Loucy (cell line): ENCODE measurements around the gene XKR3.

Experiments used
- H2AFZ ChIP-seq: fragments of 200-600 bp; sonication (generic); 2 replicates; pipeline ENCODE4 v1.6.0; 2016; ENCODE audit warnings: antibody characterized with exemption, mild to moderate bottlenecking, low read length, moderate library complexity
- H3F3A ChIP-seq: fragments of 200-600 bp; 2 replicates; pipeline ENCODE4 v1.6.0; 2016; ENCODE audit warnings: antibody characterized with exemption, low read depth, mild to moderate bottlenecking
- H3K27me3 ChIP-seq: fragments of 200-600 bp; sonication (generic); 2 replicates; pipeline ENCODE4 v1.6.1; 2014; ENCODE audit warnings: low read length, mild to moderate bottlenecking; ENCODE audit not compliant: insufficient read depth, poor library complexity, severe bottlenecking
- H3K36me3 ChIP-seq: fragments of 200-600 bp; sonication (generic); 2 replicates; pipeline ENCODE4 v1.6.1; 2016; ENCODE audit warnings: low read length; ENCODE audit not compliant: insufficient read depth
- H3K4me1 ChIP-seq: fragments of 200-600 bp; sonication (generic); 2 replicates; pipeline ENCODE4 v1.5.1; 2014; ENCODE audit warnings: low read length, mild to moderate bottlenecking; ENCODE audit not compliant: insufficient read depth, poor library complexity, severe bottlenecking
- H3K4me2 ChIP-seq: fragments of 200-600 bp; sonication (generic); 2 replicates; pipeline ENCODE4 v1.6.0; 2014; ENCODE audit warnings: antibody characterized with exemption, low read length, low read depth, mild to moderate bottlenecking; ENCODE audit not compliant: poor library complexity, severe bottlenecking
- H3K4me3 ChIP-seq: fragments of 200-600 bp; sonication (generic); 2 replicates; pipeline ENCODE4 v1.5.1; 2014; ENCODE audit warnings: low read length, mild to moderate bottlenecking, mixed read lengths; ENCODE audit not compliant: poor library complexity, severe bottlenecking
- H3K79me2 ChIP-seq: fragments of 200-600 bp; sonication (generic); 2 replicates; pipeline ENCODE4 v1.6.1; 2014; ENCODE audit warnings: low read length; ENCODE audit not compliant: insufficient read depth
- H3K9ac ChIP-seq: fragments of 200-600 bp; sonication (generic); 2 replicates; pipeline ENCODE4 v1.6.0; 2014; ENCODE audit warnings: mild to moderate bottlenecking, low read depth, low read length, moderate library complexity; ENCODE audit not compliant: poor library complexity, severe bottlenecking
- H3K9me2 ChIP-seq: fragments of 200-600 bp; sonication (generic); replicated peaks from 2 replicates; pipeline ENCODE4 v1.6.1; 2016; ENCODE audit warnings: low read depth, low read length, mixed read lengths
- H3K9me3 ChIP-seq: fragments of 200-600 bp; sonication (generic); 2 replicates; pipeline ENCODE4 v1.6.1; 2014; ENCODE audit warnings: mild to moderate bottlenecking, antibody characterized with exemption, low read length, low read depth; ENCODE audit not compliant: insufficient read depth
- H4K20me1 ChIP-seq: fragments of 200-600 bp; sonication (generic); 2 replicates; pipeline ENCODE4 v1.6.0; 2014; ENCODE audit warnings: antibody characterized with exemption, low read length, mild to moderate bottlenecking; ENCODE audit not compliant: insufficient read depth, poor library complexity, severe bottlenecking
- EZH2phosphoT487 ChIP-seq: fragments of 200-600 bp; IDR thresholded peaks from 2 replicates; pipeline ENCODE4 v1.6.1; 2018; ENCODE audit warnings: antibody characterized with exemption, mild to moderate bottlenecking, moderate library complexity, borderline replicate concordance
- TF ChIP-seq, protein P1 (sequence below): fragments of 200-600 bp; sonication (generic); conservative IDR thresholded peaks from 2 replicates; pipeline ENCODE4 v1.5.1; 2014; ENCODE audit warnings: mild to moderate bottlenecking, antibody characterized with exemption, low read length

XKR3 gene

DNA sequence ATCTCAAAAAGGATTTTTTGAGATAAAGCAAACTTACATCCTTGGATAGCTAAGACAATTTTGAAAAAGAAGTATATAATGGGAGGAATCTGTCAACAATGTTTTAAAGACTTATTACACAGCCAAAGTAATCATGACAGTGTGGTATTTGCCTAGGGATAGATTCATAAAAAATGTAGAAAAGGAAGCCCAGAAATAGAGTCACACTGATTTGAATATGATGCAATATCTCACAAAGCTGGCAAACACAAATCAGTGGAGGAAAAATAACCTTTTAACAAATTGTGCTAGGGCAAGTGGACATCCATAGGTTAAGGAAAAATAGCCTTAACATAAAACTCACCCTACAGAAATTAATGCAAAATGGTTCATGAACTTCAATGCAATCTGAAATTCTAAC, 6.0 kb downstream of the XKR3 start:
- Histone ChIP-seq H4K20me1 (no peaks in the 10 kb centered on the region), H3K27me3 (no peaks in the 10 kb centered on the region), H3K9me3 (no peaks in the 10 kb centered on the region), H3K79me2 (no peaks in the 10 kb centered on the region), H3K9me2 (no peaks in the 10 kb centered on the region), H3K4me1 (peaks cover 6% of the 10 kb centered on the region), H3K9ac (no peak overlapping the region), H3K4me2 (no peak overlapping the region), H2AFZ (no peak overlapping the region), H3K4me3 (no peak overlapping the region), H3F3A (no peaks in the 10 kb centered on the region), H3K36me3 (no peaks in the 10 kb centered on the region)
- no peak for TF ChIP-seq EZH2phosphoT487
- TF ChIP-seq, protein P1, sequence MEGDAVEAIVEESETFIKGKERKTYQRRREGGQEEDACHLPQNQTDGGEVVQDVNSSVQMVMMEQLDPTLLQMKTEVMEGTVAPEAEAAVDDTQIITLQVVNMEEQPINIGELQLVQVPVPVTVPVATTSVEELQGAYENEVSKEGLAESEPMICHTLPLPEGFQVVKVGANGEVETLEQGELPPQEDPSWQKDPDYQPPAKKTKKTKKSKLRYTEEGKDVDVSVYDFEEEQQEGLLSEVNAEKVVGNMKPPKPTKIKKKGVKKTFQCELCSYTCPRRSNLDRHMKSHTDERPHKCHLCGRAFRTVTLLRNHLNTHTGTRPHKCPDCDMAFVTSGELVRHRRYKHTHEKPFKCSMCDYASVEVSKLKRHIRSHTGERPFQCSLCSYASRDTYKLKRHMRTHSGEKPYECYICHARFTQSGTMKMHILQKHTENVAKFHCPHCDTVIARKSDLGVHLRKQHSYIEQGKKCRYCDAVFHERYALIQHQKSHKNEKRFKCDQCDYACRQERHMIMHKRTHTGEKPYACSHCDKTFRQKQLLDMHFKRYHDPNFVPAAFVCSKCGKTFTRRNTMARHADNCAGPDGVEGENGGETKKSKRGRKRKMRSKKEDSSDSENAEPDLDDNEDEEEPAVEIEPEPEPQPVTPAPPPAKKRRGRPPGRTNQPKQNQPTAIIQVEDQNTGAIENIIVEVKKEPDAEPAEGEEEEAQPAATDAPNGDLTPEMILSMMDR, result no peak

DNA sequence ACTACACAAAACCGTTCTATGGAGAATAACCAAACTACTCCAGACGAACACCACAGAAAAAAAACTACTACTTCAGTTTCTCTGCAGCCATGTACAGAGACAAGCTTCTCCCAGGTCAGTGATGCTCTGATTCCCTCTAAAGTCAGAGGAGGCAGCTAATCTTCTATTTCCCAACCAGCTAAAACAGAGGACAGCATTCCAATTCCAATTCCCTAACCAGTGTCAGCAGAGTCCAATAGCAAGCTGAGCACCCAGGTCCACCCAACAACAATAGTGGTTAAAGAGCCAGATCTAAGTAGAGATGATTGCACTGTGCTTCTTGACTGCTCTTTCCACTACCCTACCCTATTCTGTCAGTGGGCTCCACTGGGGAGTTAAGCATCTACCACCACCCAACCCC, 6.7 kb downstream of the XKR3 start:
- no peak overlapping the region for H3K4me2 ChIP-seq
- no peaks in the 10 kb centered on the region for H4K20me1 ChIP-seq
- no peaks in the 10 kb centered on the region for H3K79me2 ChIP-seq
- H3K27me3 ChIP-seq, result no peaks in the 10 kb centered on the region
- no peak overlapping the region for H3K4me3 ChIP-seq
- TF ChIP-seq, protein P1, result no peak
- no peak for TF ChIP-seq EZH2phosphoT487
- no peaks in the 10 kb centered on the region for H3K9me3 ChIP-seq
- H3K4me1 ChIP-seq, result peaks cover 4% of the 10 kb centered on the region
- H3F3A ChIP-seq, result no peaks in the 10 kb centered on the region
- H3K9ac ChIP-seq, result no peak overlapping the region
- no peaks in the 10 kb centered on the region for H3K9me2 ChIP-seq
- H3K36me3 ChIP-seq, result no peaks in the 10 kb centered on the region
- no peak overlapping the region for H2AFZ ChIP-seq

- no peak overlapping the region for H2AFZ ChIP-seq
- H3K4me1 ChIP-seq, result peaks cover 24% of the 10 kb centered on the region
- no peak overlapping the region for H3K4me3 ChIP-seq
- no peaks in the 10 kb centered on the region for H3K9me3 ChIP-seq
- no peak overlapping the region for H3K4me2 ChIP-seq
- H3K9me2 ChIP-seq, result no peaks in the 10 kb centered on the region
- no peak overlapping the region for H3K9ac ChIP-seq
- no peaks in the 10 kb centered on the region for H4K20me1 ChIP-seq
- no peaks in the 10 kb centered on the region for H3K36me3 ChIP-seq
- TF ChIP-seq, protein P1, result no peak
- no peak for TF ChIP-seq EZH2phosphoT487
- no peaks in the 10 kb centered on the region for H3K79me2 ChIP-seq
- H3F3A ChIP-seq, result no peaks in the 10 kb centered on the region
- no peaks in the 10 kb centered on the region for H3K27me3 ChIP-seq
Measured at GRCh38 chr22:16815073-16815472, 10.1 kb downstream of the XKR3 start.
